ENCODE data around the gene CUX1. TPM values are rescaled to one million over a fixed set of nuclear protein-coding genes. Genes with fewer than 3 reads are reported as not detected.

Gene CUX1
- total RNA-seq, 1 experiment from 2014 or later = 47.6 TPM

DNA sequence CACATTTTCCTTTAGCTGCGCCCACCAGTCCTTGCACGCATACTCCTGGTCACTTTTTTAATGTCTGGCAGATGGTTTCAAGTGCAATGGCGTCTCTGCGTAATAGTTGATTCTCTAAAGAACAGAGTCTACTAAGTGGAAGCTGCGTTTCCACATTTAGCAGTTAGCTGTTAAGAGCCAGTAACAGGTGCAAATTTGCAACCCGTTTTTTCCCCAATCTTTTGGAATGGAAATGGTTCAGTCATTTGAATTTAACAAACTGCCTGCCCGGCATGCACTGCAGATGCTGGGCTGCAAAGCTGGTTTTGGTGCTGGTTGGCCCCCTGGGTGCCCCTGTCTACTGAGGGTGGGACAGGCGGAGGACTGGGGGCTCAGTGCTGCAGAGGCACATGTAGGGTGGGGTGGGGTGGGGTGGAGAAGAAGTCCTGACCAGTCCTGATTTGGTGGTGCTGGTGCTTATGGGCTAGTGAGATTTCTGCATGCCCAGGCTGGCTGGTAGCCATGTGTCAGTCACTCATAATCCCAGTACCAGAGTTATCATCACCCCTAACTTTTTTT, 43.9 kb downstream of the CUX1 start:
- Mint-ChIP-seq H3K36me3 (ENCODE audit: insufficient read depth, unreplicated experiment) (no peaks in the 10 kb centered on the region), H3K4me1 (ENCODE audit: insufficient read depth, unreplicated experiment) (peaks cover 24% of the 10 kb centered on the region), H3K27me3 (ENCODE audit: insufficient read depth, unreplicated experiment) (no peaks in the 10 kb centered on the region), H3K27ac (ENCODE audit: low read depth, unreplicated experiment) (no peak overlapping the region), H3K9me3 (ENCODE audit: unreplicated experiment) (no peaks in the 10 kb centered on the region), H3K4me3 (ENCODE audit: unreplicated experiment) (no peak overlapping the region)
- ChIA-PET CTCF (interaction anchor here (0.7 kb wide), 2 partner anchors 23 to 579 kb away, joined by 3 to 4 read pairs; no protein-coding TSS in a partner anchor), POLR2A (interaction anchor here (0.9 kb wide), 1 partner anchor 20 kb away, joined by 5 read pairs; no protein-coding TSS in a partner anchor)
- no peak for DNase-seq (ENCODE audit: unreplicated experiment)
- TF ChIP-seq, protein P1, sequence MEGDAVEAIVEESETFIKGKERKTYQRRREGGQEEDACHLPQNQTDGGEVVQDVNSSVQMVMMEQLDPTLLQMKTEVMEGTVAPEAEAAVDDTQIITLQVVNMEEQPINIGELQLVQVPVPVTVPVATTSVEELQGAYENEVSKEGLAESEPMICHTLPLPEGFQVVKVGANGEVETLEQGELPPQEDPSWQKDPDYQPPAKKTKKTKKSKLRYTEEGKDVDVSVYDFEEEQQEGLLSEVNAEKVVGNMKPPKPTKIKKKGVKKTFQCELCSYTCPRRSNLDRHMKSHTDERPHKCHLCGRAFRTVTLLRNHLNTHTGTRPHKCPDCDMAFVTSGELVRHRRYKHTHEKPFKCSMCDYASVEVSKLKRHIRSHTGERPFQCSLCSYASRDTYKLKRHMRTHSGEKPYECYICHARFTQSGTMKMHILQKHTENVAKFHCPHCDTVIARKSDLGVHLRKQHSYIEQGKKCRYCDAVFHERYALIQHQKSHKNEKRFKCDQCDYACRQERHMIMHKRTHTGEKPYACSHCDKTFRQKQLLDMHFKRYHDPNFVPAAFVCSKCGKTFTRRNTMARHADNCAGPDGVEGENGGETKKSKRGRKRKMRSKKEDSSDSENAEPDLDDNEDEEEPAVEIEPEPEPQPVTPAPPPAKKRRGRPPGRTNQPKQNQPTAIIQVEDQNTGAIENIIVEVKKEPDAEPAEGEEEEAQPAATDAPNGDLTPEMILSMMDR (IDR thresholded peaks at IDR 0.05; ENCODE audit: unreplicated experiment) = no peak
- intact Hi-C loops (cut with micrococcal nuclease) = no loop called here
- BruUV-seq (replicated peaks) = no TSS peak

DNA sequence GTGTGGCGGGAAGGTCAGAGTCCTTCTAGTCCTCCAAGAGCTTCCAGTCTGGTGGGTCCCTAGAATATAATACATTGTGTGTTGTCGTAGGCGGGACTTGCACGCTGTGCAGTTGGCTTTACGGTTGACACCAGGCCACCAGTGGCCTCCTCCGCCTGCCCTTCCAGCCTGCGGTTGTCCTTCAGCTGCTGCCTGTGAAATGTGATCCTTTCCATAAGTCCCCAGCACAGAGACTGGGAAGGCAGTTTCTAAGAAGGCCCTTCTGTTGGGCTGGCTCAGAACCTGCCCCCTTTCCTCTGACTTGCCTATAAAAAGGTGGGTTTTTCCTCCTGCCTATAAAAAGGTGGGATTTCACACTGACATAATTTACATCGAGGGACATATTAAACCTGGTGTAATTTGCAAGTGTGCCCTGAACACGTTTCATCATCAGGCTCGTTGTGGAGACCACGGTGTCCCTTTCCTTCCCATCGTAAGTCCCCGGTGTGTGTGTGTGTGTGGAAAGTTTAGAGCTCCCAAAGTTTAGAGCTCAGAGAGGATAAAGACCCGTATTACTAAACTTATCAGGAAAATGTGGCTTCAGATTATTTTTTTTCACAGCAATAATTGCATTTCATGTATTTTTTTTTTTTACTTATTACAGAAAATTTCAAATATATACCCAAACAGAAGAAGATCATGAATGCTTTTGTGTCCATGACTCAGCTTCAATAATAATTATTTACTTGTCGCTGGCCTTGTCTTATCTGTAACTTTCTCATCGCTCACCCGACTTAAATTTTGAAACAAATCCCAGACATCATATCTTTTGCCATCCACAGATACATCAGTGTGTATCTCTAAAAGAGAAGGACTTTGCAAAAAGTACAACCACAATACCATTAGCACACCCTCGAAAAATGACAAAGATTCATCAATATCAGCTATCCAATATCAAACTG, 45.1 kb downstream of the CUX1 start:
- Mint-ChIP-seq H3K27me3 (ENCODE audit: insufficient read depth, unreplicated experiment) (no peaks in the 10 kb centered on the region), H3K4me1 (ENCODE audit: insufficient read depth, unreplicated experiment) (peaks cover 14% of the 10 kb centered on the region), H3K27ac (ENCODE audit: low read depth, unreplicated experiment) (no peak overlapping the region), H3K9me3 (ENCODE audit: unreplicated experiment) (no peaks in the 10 kb centered on the region), H3K4me3 (ENCODE audit: unreplicated experiment) (no peak overlapping the region), H3K36me3 (ENCODE audit: insufficient read depth, unreplicated experiment) (no peaks in the 10 kb centered on the region)
- TF ChIP-seq, protein P1 (IDR thresholded peaks at IDR 0.05; ENCODE audit: unreplicated experiment) = no peak
- ChIA-PET CTCF (interaction anchor here (0.6 to 1.3 kb wide), 2 partner anchors 18 to 48 kb away, joined by 3 to 4 read pairs; no protein-coding TSS in a partner anchor), POLR2A (interaction anchor here (0.6 kb wide), 1 partner anchor 18 kb away, joined by 4 read pairs; no protein-coding TSS in a partner anchor)
- BruUV-seq (replicated peaks) = no TSS peak
- DNase-seq (ENCODE audit: unreplicated experiment) = no peak
- intact Hi-C loops (cut with micrococcal nuclease) = no loop called here

DNA sequence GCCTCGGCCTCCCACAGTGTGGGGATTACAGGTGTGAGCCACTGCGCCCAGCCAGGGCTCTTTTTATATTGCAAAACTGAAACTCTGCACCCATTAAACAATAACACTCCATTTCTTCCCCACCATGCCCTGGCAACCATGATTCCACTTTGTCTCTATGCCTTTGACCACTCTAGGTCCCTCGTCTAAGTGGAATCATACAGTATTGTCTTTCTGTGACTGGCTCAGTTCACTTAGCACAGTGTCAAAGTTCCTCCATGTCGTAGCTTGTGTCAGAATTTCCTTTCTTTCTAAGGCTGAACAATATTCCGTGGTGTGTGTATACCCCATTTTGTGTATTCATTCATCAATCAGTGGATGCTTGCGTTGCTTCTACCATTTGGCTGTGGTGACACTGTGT, 46.2 kb downstream of the CUX1 start:
- no TSS peak for BruUV-seq (replicated peaks)
- intact Hi-C loops (cut with micrococcal nuclease) = no loop called here
- Mint-ChIP-seq H3K4me1 (ENCODE audit: insufficient read depth, unreplicated experiment) (peaks cover 18% of the 10 kb centered on the region), H3K36me3 (ENCODE audit: insufficient read depth, unreplicated experiment) (peaks cover under 1% of the 10 kb centered on the region), H3K4me3 (ENCODE audit: unreplicated experiment) (no peak overlapping the region), H3K27me3 (ENCODE audit: insufficient read depth, unreplicated experiment) (no peaks in the 10 kb centered on the region), H3K9me3 (ENCODE audit: unreplicated experiment) (no peaks in the 10 kb centered on the region), H3K27ac (ENCODE audit: low read depth, unreplicated experiment) (no peak overlapping the region)
- ChIA-PET POLR2A (no interaction called here), CTCF (interaction anchor here (0.6 to 1.3 kb wide), 3 partner anchors 15 to 1197 kb away, joined by 3 to 4 read pairs (median 4); no protein-coding TSS in a partner anchor)
- DNase-seq (ENCODE audit: unreplicated experiment) = no peak
- TF ChIP-seq, protein P1 (IDR thresholded peaks at IDR 0.05; ENCODE audit: unreplicated experiment) = no peak

DNA sequence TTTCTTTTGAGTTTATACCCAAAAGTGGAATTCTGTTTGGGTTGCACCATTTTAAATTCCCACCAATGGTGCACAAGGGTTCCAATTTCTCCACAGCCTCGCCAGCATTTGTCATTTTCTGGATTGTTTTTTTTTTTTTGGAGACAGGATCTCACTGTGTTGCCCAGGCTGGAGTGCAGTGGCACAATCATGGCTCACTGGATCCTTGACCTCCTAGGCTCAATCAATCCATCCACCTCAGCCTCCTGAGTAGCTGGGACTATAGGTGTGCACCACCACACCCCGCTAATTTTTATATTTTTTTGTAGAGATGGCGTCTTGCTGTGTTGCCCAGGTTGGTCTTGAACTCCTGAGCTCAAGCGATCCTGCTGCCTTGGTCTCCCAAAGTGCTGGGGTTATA, 46.6 kb downstream of the CUX1 start:
- no peak for DNase-seq (ENCODE audit: unreplicated experiment)
- intact Hi-C loops (cut with micrococcal nuclease) = no loop called here
- Mint-ChIP-seq H3K9me3 (ENCODE audit: unreplicated experiment) (no peaks in the 10 kb centered on the region), H3K36me3 (ENCODE audit: insufficient read depth, unreplicated experiment) (peaks cover 5% of the 10 kb centered on the region), H3K27ac (ENCODE audit: low read depth, unreplicated experiment) (no peak overlapping the region), H3K4me3 (ENCODE audit: unreplicated experiment) (no peak overlapping the region), H3K4me1 (ENCODE audit: insufficient read depth, unreplicated experiment) (peaks cover 22% of the 10 kb centered on the region), H3K27me3 (ENCODE audit: insufficient read depth, unreplicated experiment) (no peaks in the 10 kb centered on the region)
- ChIA-PET CTCF (interaction anchor here (0.6 to 1.3 kb wide), 3 partner anchors 8 to 1275 kb away, joined by 3 to 4 read pairs (median 4); no protein-coding TSS in a partner anchor), POLR2A (no interaction called here)
- TF ChIP-seq, protein P1 (IDR thresholded peaks at IDR 0.05; ENCODE audit: unreplicated experiment) = no peak
- BruUV-seq (replicated peaks) = no TSS peak
